ENCODE results near the gene ATP5PF. TPM values are rescaled to one million over a fixed set of nuclear protein-coding genes. Genes with fewer than 3 reads are reported as not detected.
A peak's percentile ranks its signal among the peaks of the same experiment; 100 is the strongest.
"Not testable (repeated sequence)": the region's sequence is repeated elsewhere in the genome, so short reads cannot be mapped to it uniquely, and the experiment has no call there.

ATP5PF gene, protein sequence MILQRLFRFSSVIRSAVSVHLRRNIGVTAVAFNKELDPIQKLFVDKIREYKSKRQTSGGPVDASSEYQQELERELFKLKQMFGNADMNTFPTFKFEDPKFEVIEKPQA
- 100 to 1,000 TPM; 201 to 275 (median 238) TPM for polyA plus RNA-seq (ENCODE audit: insufficient read length in 4 of 4)

DNA sequence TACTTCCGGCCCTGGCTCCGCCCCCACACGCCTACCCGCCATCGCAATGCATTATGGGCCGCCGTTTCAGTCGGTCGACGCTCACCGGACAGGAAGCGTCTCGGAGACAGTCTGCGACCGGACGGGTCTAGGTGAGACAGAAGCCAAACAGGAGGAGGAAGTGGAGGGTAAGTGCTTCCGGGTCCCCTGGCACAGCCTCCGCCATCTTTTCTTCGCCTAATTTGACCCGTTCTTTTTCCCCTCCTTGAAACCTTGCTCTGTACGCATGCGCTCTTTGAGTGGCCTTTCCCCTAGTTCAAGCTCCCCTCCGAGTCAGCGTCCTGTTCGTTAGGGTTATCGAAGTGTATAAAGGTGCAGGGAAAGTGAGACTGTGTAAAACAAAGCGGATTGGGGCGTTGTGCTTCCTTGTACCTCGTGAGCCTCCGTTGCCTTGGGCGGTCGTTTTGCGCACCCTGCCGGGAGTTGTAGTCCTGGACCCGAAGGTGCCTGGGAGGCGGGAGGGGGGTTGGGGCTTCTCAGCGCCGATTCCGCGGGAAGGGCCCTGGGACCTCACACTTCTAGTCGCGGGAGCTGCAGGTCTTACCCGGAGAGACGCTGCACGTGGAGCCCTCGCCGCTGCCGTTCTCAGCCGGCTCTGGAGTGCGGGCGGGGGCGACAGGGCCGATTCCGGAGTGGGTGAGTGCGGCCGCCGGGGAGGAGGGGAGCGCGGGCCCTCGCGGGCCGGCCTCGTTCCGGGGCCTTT, at the start of gene ATP5PF, which contains the start of gene GABPA:
TSS of gene ATP5PF (minus strand) at position 1 of the 742 bp plus-strand sequence. CDS start 5,110 bp downstream, outside the sequence.
TSS of gene GABPA (plus strand) at position 69 of the 742 bp plus-strand sequence. CDS start 6,627 bp downstream, outside the sequence.
- peak; percentile 95 to 100 (median 98) for DNase-seq (ENCODE audit: low read depth in 4 of 4, low spot score in 2 of 4)

DNA sequence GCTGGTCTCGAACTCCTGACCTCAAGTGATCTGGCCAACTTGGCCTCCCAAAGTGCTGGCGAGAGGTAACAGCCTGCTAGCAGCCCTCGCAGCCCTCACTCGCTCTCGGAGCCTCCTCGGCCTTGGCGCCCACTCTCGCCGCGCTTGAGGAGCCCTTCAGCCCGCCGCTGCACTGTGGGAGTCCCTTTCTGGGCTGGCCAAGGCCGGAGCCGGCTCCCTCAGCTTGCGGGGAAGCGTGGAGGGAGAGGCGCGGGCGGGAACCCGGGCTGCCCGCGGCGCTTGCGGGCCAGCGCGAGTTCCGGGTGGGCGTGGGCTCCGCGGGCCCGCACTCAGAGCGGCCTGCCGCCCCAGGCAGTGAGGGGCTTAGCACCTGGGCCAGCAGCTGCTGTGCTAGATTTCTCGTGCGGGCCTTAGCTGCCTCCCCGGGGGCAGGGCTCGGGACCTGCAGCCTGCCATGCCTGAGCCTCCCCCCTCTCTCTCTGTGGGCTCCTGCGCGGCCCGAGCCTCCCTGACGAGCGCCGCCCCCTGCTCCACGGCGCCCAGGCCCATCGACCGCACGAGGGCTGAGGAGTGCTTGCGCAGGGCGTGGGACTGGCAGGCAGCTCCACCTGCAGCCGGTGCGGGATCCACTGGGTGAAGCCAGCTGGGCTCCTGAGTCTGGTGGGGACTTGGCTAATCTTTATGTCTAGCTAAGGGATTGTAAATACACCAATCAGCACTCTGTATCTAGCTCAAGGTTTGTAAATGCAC, 43.6 kb upstream of the ATP5PF start:
- DNase-seq (ENCODE audit: low read depth in 4 of 4, low spot score in 2 of 4), result not testable (repeated sequence)

DNA sequence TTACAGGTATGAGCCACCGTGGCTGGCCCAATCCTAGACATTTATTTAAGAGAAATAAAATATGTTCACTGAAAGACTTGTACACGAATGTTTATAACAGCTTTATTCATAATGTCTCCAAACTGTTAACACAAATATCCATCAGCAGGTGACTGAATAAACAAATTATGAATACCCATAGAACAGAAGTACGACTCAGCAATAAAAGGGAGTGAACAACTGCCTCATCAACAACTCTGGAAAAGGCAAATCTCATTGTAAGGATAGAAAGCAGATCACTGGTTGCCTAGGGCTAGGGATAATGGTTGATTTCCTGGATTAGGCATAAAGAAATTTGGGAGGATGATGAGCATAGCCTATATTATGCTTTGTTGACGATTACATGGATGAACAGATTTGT, 41.7 kb upstream of the ATP5PF start:
- no peak for DNase-seq (ENCODE audit: low read depth in 4 of 4, low spot score in 2 of 4)

DNA sequence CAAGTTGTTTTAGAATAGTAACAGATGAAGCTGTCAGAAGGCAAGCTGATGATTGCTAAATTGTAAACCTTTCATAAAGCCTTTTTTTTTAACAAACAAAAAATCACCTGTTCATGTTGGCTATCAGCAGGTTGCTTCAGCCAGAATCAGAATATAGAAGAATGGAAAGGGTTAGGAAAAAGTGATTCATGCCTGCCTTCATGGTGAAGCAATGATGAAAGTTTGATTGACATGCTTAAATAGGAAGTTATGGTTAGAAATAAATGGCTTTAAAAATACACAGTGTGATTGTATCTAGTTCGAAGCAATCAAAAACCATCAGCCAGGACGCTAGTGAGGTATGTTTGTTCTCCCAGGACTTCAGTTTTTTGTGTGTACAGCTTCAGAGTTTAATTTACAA, 38.0 kb upstream of the ATP5PF start:
- DNase-seq (ENCODE audit: low read depth in 4 of 4, low spot score in 2 of 4), result no peak

DNA sequence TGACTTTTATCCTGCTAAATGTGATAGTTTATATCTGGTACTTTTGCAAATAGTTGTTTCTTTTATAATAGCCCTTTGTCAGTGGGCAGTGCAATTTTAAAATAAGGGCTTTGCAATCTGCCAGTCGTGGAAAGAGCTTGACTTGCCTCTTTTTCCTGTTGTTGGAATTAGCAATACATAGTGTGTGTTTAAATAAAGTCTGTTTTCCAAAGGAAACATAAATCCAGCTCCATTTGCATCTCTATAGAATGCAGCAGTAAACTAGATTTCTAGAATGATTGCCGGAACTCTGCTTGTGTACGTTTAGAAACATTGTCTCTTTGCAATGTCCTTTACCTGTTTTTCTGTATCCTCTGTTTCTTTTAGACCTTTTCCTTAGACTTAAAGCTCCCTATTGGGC, 33.2 kb upstream of the ATP5PF start:
- no peak for DNase-seq (ENCODE audit: low read depth in 4 of 4, low spot score in 2 of 4)

DNA sequence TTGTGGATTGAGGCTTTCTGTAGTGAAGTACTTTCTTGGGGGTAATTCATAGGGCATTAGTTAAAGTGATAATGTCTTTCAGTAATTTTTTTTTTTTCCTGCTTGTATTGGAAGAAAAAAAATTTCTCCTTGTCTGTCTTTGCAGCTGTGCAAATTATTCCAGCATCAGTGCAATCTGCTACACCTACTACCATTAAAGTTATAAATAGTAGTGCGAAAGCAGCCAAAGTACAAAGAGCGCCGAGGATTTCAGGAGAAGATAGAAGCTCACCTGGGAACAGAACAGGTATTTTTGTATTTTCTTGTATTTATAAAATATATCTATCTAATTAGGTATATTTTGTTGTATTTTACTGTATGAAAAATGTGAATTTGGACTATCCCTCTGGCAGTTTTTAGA, 29.4 kb upstream of the ATP5PF start:
- DNase-seq (ENCODE audit: low read depth in 4 of 4, low spot score in 2 of 4), result no peak

DNA sequence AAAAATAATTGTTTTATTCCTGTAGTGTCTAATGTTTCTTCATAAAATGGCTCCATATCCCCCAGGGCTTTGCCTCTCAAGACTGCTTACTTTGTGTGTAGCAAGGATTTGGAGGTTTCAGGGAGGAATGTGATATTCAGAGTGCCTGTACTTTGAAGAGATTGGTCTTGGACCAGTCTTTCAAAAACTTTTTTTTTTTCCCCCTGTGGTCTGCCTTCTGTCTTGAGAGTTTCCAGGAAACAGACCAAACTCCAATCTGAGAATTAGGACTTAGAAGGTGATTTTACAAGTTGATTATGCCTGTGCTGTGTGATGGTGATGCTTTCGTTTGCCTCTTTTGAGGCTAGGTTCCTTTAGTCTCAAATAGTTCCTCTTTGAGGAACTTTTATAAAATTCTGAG, 26.0 kb upstream of the ATP5PF start:
- no peak for DNase-seq (ENCODE audit: low read depth in 4 of 4, low spot score in 2 of 4)

DNA sequence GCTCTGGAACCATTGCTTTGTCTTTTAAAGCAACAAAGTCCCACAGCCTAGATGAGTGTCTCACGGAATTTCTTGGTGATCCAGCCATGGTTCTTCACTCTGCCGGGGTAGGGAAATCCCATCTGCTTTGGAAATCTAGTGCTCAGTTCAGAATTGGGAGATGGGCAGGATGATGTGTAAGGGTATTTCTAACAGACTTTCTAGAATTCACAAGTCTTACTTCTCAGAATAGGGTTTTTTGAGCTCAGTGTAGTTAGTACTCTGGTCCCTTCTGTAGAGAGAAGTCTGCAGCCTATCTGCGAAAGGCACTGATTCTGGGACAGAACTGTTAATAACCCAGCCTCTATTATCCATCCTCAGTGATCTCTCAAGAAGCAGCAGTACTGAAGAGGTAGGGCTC, 25.4 kb upstream of the ATP5PF start:
- DNase-seq (ENCODE audit: low read depth in 4 of 4, low spot score in 2 of 4), result no peak

DNA sequence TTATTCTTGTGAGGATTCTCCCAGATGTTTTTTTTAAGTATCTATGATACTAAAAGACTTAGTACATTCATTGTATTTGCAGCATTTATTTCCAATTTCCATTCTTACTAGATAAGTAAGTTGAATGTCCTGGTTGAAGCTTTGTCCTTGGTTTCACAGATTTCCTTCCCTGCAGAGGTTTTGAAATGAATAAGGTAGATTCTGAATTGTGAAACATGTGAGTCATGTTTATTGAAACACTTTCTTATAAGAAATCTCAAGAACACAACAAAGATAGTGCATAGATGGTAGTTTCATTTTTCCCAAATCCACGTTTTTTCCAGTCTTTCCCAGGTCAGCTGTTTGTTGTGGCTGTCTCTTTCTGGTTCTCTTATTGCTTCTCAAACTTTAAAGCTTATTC, 24.9 kb upstream of the ATP5PF start:
- no peak for DNase-seq (ENCODE audit: low read depth in 4 of 4, low spot score in 2 of 4)

DNA sequence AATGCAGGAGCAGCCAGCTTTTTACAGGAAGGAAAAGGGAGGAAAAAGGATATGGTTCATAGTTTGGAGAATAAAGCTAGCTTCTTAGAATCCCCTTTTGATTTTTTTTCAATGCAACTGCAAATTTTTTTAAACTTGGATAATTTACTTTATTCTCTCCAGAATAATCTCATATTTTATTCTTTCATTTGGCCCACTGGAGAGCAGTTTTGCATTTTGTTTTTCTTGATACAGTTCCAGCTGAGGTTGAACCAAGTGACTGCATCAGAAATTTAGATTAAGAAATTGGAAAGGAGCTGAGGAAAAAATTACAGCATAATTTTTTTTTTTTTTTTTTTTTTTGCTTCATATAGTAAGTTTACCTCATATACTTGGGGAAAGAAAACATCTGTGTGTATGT, 22.8 kb upstream of the ATP5PF start:
- DNase-seq (ENCODE audit: low read depth in 4 of 4, low spot score in 2 of 4), result no peak

DNA sequence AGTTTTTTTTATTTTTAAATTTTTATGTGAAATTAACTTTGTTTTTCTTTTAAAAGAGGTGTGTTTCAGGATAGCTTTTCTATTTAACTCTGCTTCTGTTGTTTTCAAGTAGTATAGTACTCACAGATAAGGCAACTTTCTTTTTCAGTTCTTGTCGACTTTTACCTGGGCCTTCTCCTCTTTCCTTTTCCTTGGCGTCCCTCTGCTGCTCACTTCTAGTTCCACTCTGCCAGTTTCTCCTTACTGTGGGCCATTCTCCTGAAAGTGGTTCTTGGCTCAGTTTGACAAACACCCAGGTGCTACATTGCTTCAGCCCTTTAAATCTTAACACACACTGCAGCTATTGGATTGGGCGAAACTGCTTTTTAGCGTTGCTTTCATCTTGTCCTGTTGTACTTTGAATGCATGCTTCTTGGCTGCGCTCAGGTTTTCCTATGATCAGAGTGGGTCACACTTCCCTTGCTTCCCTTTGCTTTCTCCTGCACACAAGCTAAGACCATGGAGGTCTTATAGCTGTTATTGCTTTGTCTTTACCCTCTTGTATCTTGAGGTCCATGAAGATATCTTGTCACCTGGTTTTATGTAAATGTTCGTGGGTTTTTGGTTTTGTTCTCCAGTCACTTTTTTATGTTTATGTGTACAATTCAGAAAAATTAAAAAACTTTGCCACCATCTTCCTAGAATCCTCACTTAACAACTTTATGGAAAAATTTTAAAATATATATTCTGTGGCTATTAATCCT, 21.7 kb upstream of the ATP5PF start:
- DNase-seq (ENCODE audit: low read depth in 4 of 4, low spot score in 2 of 4), result no peak

DNA sequence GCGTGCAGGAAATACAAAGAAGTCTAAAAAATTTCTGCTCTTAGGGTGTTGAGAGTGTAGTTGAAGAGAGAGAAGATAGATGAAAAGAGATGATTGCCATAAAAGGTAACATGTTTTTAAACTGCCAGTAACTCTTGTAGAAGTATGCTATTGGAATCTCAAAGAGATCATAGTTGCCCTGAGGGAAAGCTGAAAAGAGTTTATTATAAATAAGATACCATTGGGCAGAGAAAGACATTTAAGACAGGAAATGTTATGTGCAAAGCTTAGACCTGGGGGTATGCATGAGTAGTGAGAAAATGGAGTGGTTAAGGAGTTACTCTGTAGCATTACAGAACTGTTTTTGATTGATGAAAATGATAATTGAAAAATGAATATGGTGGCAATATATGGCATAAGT, 17.7 kb upstream of the ATP5PF start:
- DNase-seq (ENCODE audit: low read depth in 4 of 4, low spot score in 2 of 4), result no peak

DNA sequence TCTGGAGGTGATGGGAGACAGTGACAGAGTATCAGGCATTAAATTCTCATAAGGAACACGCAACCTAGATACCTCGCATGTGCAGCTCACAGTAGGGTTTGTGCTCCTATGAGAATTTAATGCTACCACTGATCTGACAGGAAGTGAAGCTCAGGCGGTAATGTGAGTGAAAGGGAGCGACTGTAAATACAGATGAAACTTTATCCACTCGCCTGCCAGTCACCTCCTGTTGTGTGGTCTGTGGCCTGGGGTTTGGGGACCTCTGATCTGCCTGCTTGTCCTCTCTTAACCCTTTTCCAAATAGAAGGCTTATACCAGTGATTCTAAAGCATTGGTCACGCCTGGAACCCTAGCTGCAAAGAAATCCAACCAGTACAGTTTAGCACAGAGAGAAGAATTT, 15.4 kb upstream of the ATP5PF start:
- no peak for DNase-seq (ENCODE audit: low read depth in 4 of 4, low spot score in 2 of 4)

DNA sequence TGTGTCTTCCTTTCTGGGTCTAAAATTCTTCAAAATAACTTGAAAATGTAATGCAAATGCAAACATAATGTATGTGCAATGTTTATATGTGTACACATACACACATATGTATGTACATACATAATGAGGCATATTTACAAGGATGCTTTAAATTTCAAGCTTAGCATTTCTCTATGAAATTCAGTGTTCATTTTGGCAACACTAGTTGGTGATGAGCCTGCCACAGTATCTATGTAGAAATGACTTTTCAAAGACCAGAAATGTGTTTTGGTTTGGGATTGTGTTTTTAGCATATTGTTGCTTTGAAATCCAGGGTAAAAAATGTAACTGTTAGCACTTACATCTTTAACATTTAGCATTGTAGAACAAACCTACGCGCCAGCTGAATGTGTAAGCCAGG, 10.2 kb upstream of the ATP5PF start:
- DNase-seq (ENCODE audit: low read depth in 4 of 4, low spot score in 2 of 4), result no peak

DNA sequence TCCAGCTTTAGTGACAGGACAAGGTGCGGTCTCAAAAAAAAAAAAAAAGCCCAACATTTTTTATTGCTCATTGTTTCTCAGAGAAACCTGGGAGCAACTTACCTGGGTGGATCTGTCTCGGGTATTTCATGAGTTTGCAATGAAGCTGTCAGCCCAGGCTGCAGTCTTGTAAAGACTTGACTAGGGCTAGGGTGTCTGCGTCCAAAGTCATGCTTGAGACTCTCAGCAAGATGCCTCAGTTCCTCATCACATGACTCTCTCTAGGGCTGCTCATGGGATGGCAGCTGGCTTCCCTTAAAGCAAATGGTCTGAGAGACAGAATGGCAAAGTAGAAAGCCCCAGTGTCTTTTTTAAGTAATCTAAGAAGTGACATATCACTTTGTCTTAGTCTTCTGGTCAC, 8.2 kb upstream of the ATP5PF start:
- no peak for DNase-seq (ENCODE audit: low read depth in 4 of 4, low spot score in 2 of 4)

DNA sequence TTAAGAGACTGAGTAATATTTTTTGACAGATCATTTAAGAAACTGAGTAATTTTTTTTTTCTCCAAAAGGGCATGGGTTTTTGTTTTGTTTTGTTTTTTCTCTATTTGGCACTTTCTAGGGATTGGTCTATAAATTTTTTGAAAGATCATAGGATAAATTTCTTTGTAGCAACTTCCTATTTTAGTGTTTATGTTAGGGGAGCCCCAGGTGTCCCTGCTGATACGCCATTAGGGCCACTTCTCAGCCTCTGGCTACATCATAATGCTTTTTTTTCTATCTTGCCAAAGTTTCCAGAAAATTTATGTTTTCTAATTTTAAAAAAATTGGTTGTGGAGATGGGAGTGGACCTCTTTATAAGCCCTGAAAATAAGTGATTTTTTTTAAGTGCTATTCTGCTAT, 2.7 kb upstream of the ATP5PF start:
- no peak for DNase-seq (ENCODE audit: low read depth in 4 of 4, low spot score in 2 of 4)

DNA sequence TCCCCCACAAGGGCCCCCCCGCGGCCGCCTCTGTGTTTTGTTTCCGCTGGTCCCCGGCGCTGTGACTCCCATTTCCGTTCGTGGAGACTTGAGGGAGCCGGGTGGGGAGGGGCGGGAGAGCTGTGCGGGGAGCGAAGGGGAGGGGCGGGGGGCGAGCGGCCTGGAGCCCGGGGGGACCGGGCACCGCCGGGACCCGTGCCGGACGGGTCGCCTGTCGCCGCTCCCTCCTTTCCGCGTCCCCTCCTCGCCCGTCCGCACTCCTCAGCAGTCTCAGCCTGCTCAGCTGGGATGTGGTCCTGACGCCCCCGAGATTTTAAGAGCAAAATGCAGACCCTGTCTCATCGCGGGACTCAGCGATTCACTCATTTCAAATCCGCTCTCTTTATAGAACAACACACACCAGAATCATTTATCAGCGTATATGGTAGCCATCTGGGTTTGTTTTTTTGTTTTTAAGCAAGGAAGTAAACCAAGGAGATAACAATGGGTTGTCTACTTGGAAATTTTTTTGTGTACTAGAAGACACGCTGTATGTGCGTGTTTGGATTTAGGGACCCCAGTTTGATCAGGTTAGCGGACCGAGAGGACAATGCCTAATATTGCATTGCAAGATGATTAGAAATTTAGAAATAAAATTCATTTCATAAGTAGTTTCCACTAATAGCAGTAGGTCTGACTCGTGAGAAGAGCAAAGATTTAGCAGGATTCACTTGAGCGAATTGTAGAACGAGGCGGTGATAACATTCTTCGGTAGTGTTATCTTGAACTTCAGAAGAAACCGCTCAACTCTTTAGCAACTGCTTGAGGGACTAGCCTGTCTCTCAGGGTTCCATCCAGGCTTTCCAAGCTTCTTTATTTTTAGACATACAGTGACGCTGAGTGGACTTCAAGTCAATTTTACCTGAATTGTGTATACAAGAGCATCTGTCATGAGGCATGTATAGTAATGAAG, 1.2 kb upstream of the ATP5PF start:
- peak; percentile 41 to 80 (median 74) for DNase-seq (ENCODE audit: low read depth in 4 of 4, low spot score in 2 of 4)

DNA sequence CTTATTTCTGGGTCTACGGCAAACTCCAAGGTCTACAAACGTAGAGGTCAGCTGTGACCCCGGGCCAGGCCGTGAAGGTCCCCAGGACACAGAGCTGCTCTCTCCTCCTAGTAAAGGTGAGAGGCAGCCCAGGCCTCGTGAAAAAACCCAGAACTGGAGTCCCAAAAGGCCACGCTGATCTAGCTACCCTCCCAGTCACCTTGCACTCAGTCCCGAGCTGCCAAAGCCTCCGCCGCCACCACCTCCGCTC, 125 bp downstream of the ATP5PF start:
- DNase-seq (ENCODE audit: low read depth in 4 of 4, low spot score in 2 of 4), result no peak

DNA sequence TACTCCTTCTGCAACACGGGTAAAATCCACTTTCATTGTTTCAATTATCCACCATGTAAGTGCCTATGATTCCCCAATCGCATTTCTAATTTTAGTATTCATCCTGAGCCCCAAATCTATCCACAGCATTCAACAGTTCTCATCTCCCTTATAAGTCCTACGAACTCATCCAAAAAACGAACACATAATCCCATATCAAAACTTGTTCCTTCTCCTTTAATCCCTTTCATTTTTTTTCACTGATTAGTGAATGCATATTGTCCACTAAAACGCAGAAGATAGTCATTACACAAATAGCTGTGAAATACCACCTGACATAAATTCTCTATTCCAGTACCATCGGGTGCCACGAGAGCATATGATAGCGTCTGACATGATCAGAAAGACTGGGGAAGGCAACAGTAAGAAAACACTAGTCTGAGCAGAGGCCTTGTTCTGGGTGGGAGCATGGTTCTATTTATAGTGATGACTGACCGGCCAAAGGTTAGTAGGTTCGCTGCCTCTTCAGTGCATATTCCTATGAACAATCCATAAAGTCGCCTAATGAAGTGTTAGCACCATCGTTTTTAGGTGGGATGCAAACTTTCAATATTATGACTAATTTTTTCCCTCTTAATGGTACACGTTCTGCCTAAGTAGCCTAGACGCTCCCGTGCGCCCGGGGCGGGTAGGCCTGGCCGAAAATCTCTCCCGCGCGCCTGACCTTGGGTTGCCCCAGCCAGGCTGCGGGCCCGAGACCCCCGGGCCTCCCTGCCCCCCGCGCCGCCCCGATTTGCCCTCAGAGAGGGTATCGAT, 648 bp downstream of the ATP5PF start:
- DNase-seq (ENCODE audit: low read depth in 4 of 4, low spot score in 2 of 4), result peak in 1 of 4 donors; percentile 7

All from left renal cortex interstitium (tissue), 4 donors.